Measurements from ENCODE around the gene ZNF491.

- TF ChIP-seq GABPA (IDR thresholded peaks at IDR 0.05; ENCODE audit: low read depth) (no peak), CTCF (IDR thresholded peaks at IDR 0.05; ENCODE audit: insufficient read depth, low read length) (no peak)
These were observed 16.3 kb downstream of the ZNF491 start for GRCh38 chr19:11814700-11815035.
